Activated CD4-positive, CD25-positive, alpha-beta regulatory T cell treated with anti-CD3 and anti-CD28 coated beads, Interleukin-2, amount 50 U/mL, for 72 hours (primary cell): Measurements from ENCODE around the gene LYRM4.

Experiments used
- DNase-seq: peaks from one replicate; pipeline ENCODE4 v3.0.0; 2021

LYRM4 gene

GRCh38 chr6:5279891-5280338 is 19.2 kb upstream of the LYRM4 start:
- DNase-seq = no peak

DNA sequence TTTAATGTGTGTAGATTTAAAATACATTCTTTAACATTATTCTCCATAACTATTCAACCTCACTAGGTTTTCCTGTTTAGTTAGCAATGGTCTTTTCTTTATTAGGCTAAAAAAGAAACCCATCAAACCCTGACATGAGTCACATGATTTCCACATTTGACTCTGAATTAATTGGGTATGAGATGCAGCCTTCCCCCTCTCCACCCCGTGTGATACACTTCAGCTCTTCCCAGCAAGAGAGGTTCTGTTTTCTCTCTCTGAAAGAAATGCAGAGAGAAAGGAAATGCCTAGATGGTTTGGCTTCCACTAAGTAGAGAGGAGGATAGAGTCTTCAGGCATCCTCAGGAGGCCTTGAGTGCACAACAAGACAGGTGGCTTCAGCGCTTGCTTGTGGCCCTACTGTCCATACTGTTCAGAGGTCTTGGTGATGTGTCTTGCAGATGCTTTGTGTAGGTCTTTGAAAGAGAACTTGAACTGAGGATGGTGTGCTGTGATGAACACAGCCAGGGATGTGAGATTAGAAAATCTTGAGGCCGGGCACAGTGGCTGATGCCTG is 17.9 kb upstream of the LYRM4 start:
- DNase-seq = no peak

DNA sequence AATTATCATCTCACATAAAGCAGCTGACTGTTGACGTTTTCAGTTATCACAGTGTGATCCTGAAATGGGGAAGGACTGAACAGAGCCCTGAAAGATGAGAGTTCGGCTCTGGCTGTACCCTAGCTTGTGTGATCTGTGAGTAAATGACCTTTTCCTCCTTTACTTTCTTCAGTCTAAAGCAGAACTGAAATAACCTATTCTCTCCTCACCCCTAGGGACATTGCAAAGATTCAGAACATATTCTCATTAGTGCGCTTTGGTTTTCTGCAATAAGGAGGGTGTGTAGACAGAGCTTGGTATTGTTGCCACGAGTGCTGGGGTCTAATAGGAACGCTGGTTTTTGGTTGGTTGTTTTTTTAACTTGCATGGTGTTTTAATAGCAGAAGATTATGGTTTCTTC is 17.3 kb upstream of the LYRM4 start:
- DNase-seq = no peak

DNA sequence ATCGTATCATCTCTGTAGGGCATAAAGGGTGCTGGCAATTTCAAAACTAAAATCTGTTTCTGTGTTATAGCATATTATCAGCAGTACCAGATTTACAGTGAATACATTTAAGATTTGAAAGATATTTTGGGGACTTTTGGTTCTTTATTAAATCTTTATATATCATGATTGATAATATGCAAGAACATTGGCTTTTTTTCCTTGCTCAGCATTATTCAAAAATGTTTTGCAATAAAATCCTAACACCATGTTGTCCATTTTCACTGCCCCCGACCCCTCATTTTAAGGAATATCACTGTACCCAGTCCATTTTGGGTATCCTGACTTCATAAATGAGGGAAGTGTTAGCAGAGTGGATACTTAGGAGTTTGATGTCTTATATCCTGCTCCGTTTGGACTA is 16.8 kb upstream of the LYRM4 start:
- DNase-seq = no peak

DNA sequence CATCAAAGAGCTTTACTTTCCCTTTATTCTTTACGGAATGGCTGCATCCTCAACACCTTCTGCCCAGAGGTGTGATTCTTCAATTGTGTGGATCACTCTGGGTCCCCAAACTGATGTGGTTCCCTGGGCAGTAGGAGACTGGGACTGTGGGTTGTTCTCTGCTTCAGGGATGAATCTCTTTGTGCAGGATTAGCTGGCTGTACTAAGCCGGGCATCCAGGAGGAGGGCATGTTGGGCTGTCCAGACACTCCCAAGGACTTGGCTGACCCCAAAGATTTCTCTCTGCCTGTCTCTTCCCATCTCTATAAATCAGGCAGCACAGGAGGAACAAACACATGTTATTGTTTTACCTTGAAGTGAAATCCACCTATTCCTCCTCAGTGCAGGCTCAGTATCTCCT is 15.8 kb upstream of the LYRM4 start:
- no peak for DNase-seq

DNA sequence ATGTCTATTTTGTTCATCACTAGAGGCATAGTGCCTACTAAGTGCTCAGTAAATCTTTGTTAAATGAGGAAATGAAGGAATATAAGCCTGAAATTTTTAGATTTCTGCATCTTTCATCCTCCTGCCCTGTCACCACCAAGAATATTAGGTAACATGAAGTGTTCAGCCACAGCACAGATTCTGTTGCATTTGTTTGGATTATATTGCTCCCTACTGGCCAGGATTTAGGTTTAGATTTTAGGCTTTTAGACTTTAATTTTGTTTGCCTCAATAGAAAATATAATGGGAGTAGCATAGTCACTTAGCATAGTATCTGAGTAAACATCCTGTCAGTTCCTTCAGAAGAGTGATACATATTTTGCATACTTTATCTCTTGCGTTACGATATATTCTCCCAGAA is 14.7 kb upstream of the LYRM4 start:
- no peak for DNase-seq

GRCh38 chr6:5274231-5274630 is 13.5 kb upstream of the LYRM4 start:
- no peak for DNase-seq

DNA sequence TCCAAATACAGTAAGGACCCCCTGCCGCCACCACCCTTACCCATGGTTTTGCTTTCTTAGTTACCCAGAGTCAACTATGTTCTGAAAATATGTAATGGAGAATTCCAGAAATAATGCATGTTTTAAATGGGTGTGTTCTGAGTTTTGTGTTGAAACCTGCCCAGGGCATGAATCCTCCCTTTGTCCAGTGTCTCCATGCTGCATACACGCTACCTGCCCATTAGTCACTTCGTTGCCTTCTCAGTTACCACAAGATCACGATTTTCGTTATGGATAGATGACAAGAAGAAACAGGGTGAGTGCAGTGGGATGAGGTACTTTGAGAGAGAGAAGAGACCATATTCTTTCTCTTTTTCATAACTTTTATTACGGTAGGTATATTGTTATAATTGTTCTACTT is 11.2 kb upstream of the LYRM4 start:
- DNase-seq = no peak

GRCh38 chr6:5270093-5270680 is 9.4 kb upstream of the LYRM4 start:
- DNase-seq = no peak

DNA sequence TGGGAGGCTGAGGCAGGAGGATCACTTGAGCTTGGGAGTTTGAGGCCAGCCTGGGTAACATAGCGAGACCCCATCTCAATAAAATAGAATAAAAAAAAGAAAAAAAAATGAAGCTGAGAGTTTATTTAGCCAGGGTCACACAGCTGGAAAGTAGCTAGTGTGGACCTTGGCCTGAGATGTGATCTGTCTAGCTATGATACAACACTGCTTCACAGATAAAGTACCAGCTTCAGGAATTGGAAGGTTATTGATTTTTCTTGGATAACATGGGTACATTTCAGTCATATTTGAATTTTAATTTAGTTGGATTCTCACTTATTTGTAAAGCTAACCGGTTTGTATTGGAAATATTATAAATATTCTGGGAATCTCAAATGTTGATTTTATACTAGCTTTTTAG is 5.7 kb upstream of the LYRM4 start:
- DNase-seq = no peak

DNA sequence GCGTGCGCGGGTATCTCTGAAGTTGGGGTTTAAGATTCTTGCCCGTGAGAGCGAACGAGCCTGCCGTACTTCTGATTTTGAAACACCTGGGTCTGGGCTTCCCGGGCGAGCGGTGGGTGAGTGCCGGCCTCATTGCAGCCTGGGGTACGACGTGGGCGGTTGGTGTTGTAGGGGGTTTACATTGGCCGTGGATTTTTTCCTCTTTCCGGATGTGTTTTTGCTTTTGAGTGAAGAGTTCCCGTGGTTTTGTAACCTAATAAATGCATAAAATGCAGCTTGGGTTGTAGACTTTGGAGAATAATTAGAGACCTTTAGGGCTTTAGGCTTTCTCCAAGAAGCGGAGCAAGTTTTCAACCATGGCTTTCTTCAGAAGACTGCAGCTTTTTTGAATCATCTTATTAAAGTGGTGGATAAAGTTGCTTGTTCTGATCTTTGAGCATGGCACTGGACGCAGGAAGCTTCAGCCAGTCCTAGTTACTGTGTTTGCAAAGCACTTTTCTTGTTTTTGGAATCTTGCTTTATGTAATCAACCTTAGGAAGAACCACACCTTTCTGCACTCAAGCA is 877 bp upstream of the LYRM4 start:
- DNase-seq = no peak

DNA sequence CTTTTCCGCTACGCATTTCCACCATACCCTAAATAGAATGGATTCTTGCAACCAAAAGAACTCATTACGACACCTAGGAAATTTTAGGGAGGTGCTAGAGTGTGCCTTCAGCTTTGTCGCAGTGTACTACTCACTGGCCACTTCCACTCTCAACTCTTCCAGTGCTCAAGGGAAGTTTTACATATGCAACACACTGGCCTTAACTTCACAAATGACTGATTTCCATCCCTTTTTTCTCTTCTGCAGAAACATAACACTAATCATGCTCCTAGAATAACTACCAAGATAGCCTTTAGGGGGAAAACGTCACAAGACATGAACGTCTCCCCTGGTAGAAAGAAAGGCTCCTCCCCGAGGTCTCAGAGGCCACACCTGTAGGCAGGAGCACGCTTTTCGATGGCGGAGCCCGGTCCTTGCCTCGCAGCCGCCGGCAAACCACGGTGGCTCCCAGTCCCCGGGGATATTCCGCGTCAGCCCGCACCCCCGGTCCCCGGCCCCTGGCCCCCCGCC is 584 bp downstream of the LYRM4 start:
- peak; percentile 73 for DNase-seq

DNA sequence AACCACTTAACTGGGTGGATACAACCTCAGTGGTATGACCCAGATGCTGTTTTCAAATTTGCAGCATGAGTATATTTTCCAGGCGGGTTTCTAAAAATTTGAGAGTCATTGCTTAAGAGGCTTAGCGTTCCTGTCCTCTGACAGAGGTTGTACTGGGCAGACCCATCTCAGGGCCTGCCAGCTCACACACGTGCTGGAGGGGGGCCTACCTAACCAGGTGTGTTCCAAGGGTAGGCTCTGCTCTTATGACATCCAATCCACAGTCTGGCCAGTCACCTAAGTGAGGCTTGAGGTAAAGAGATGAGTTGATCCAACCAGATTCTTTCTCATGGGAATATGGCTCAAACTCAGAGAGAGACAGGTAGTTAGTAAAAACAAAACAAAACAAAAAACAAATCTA is 1.3 kb downstream of the LYRM4 start:
- no peak for DNase-seq

GRCh38 chr6:5257400-5257799 is 3.4 kb downstream of the LYRM4 start:
- no peak for DNase-seq

DNA sequence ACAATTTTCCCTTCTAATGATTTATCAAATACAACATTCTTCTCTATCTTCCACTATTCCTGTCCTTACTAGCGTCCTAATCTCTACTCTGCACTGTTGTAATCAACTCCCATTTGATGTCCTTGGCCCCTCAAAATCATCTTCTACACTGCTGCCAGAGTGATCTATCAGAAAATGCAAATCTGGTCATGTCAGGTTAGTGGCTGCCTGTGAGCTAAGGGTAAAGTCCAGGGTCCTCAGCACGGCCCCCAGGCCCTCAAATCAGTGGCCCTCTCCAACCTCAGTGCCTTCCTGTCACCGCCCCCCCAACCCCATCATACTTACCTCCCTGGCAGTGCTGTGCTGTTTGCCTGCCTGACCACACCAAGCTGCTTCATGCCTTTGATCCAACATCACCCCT is 3.8 kb downstream of the LYRM4 start:
- no peak for DNase-seq

GRCh38 chr6:5250911-5251310 is 9.8 kb downstream of the LYRM4 start:
- DNase-seq = no peak

DNA sequence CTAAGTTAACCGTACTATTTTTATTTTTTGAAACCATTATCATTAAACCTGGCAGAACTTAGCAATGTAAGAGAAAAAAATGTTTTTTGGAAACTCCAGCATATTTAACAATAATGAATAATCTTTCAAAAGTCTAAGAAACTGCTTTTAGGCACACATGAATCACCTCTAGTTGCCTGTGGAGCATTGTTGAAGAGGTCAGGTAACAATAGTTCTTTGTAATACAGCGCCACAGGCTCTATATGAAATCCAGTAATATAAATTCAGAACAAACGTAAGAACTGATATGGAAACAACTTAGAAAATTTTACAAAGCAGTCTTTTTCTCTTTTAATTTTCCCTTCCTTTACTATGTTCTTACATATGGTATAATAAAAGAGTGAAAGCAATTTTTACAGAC is 10.3 kb downstream of the LYRM4 start:
- DNase-seq = no peak

DNA sequence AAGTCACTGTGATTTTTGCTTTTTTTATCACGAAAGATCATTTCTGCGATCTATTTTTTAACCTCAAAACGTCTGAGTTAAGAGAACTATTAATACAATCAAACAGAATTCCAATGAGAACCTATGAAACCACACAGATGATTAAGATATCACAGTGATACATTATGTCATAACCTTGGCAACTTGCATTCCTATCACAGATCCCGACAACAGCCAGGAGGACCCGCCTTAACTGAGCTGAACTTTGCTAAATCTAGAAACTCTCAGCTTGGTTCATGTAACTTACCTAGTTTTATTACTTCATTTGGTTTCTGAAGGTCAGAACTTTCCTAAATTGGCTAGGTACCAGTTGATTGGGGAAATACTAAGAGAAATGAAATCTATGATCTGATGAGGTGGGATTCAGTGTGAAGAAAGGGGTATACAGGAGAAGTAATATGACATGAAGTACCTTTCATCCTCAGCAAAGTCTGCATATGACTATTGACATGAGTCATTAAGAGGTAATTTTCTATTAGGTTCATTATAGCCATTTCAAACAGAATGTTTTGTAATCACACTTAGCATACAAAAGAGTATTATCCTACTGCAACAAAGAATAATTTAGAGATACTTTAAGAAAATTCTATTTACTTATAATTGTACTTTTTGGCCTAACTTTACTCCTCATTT is 11.2 kb downstream of the LYRM4 start:
- no peak for DNase-seq

GRCh38 chr6:5248302-5249098 is 12.2 kb downstream of the LYRM4 start:
- DNase-seq = no peak

- DNase-seq = no peak
Measured at GRCh38 chr6:5247201-5247600, 13.5 kb downstream of the LYRM4 start.

DNA sequence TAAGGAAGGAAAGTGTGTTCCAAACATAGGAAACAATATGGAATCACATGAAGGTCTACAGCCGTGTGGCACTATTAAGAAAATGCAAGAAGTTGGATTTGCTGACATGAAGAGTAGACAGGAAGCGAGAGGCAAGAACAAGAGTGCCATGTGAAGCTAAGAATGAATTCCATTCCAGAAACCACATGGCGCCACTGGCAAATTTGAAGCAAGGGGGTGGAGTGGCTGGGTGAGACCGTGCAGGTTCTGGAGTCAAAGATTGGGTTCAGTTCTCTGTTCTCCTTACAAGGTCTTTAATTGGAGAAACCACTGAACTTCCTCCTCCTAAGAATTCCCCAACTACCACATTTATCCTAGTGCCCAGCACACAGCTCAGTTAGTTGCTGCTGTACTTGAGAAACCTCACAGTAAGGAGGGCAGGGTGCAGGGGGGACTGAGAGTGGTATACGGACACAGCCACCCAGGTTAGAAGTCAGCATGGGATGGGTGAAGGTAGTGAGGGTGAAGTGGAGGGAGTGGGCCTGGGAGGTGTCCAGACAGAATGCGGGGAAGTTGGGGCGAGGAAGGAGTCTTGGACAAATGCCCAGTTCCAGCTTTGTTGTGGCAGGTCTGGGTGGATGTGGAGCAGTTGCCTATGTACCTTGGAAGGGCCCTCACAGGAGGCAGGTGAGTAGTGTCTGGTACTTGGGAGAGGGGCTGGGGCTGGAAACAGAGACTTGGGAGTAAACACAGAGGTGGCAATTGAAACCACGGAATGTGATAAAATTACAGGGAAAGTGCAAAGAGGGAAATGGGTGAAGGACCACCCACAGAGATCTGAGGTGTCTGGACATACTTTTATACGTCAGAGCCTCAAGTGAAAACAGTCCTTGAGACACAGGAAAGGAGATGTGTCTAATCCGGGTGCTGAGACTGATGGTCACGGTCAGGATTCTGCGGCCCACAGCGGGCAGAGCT is 14.3 kb downstream of the LYRM4 start:
- no peak for DNase-seq

- DNase-seq = no peak
Measured at GRCh38 chr6:5243069-5243468, 17.7 kb downstream of the LYRM4 start.
